Endothelial cell (in vitro differentiated cells): ENCODE results near the gene SORT1. TPM values are rescaled to one million over a fixed set of nuclear protein-coding genes. Genes with fewer than 3 reads are reported as not detected.
A peak's percentile ranks its signal among the peaks of the same experiment; 100 is the strongest.

ENCODE experiments used
- DNase-seq: peaks from one replicate; pipeline ENCODE4 v3.0.0; 2021; ENCODE audit warnings: low spot score
- H3K27ac Mint-ChIP-seq: one replicate; pipeline ENCODE4 v1.8.0; 2021; ENCODE audit warnings: mixed read lengths, inconsistent platforms; ENCODE audit not compliant: unreplicated experiment
- H3K27me3 Mint-ChIP-seq: one replicate; pipeline ENCODE4 v1.8.0; 2021; ENCODE audit warnings: mild to moderate bottlenecking, moderate library complexity, mixed read lengths, inconsistent platforms; ENCODE audit not compliant: unreplicated experiment
- H3K36me3 Mint-ChIP-seq: one replicate; pipeline ENCODE4 v1.8.0; 2021; ENCODE audit warnings: mild to moderate bottlenecking, low read depth, mixed read lengths, inconsistent platforms; ENCODE audit not compliant: unreplicated experiment
- H3K4me1 Mint-ChIP-seq: one replicate; pipeline ENCODE4 v1.8.0; 2021; ENCODE audit warnings: mild to moderate bottlenecking, mixed read lengths, inconsistent platforms; ENCODE audit not compliant: unreplicated experiment
- H3K4me3 Mint-ChIP-seq: one replicate; pipeline ENCODE4 v1.8.0; 2021; ENCODE audit warnings: mild to moderate bottlenecking, mixed read lengths, inconsistent platforms; ENCODE audit not compliant: unreplicated experiment
- H3K9me3 Mint-ChIP-seq: one replicate; pipeline ENCODE4 v1.8.0; 2021; ENCODE audit warnings: mixed read lengths, inconsistent platforms; ENCODE audit not compliant: unreplicated experiment
- total RNA-seq: library from RNA; stranded (reverse); fragmentation: NEBNext Ultra II Directional; extraction: Animal tissue kit (Norgen Biotek cat#: 25700); gene quantifications from one replicate; pipeline ENCODE4 v1.2.1, GENCODE V29; 2021; ENCODE audit not compliant: unreplicated experiment
- TF ChIP-seq, protein P1 (sequence below): fragments of 200-600 bp; sonication (generic); IDR thresholded peaks from one replicate; pipeline ENCODE4 v1.5.0; 2021; ENCODE audit warnings: antibody characterized with exemption; ENCODE audit not compliant: unreplicated experiment

Gene SORT1
- total RNA-seq, 1 donor from 2014 or later: 49.0 TPM

DNA sequence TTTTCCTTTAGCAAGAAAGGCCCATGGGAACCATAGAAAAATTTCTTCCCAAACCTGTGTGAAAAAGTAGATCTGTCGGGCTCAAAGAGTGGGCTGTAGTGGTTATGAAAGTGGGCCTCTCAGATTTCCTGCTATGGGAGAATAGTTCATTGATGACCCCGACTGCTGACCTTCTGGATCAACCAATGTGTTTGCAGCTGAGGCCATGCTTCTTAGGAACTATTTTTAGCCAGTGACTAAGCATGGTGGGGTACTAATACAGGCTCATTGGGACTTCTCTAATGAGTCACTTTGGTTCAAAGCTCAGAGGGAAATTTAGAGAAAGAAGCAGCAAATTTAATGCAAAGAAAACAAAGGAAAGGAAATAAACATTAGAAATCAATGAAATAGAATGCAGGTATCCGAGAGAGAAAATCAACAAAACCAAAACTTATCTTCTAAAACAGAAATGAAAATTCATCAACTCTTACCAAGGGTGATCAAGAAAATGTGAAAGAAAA lies 41.1 kb upstream of the SORT1 start:
- no peak overlapping the region for H3K27ac Mint-ChIP-seq
- DNase-seq: no peak
- H3K9me3 Mint-ChIP-seq: peaks cover 6% of the 10 kb centered on the region
- no peaks in the 10 kb centered on the region for H3K4me1 Mint-ChIP-seq
- TF ChIP-seq, protein P1, sequence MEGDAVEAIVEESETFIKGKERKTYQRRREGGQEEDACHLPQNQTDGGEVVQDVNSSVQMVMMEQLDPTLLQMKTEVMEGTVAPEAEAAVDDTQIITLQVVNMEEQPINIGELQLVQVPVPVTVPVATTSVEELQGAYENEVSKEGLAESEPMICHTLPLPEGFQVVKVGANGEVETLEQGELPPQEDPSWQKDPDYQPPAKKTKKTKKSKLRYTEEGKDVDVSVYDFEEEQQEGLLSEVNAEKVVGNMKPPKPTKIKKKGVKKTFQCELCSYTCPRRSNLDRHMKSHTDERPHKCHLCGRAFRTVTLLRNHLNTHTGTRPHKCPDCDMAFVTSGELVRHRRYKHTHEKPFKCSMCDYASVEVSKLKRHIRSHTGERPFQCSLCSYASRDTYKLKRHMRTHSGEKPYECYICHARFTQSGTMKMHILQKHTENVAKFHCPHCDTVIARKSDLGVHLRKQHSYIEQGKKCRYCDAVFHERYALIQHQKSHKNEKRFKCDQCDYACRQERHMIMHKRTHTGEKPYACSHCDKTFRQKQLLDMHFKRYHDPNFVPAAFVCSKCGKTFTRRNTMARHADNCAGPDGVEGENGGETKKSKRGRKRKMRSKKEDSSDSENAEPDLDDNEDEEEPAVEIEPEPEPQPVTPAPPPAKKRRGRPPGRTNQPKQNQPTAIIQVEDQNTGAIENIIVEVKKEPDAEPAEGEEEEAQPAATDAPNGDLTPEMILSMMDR: no peak
- no peak overlapping the region for H3K4me3 Mint-ChIP-seq
- H3K36me3 Mint-ChIP-seq: no peaks in the 10 kb centered on the region
- no peaks in the 10 kb centered on the region for H3K27me3 Mint-ChIP-seq

DNA sequence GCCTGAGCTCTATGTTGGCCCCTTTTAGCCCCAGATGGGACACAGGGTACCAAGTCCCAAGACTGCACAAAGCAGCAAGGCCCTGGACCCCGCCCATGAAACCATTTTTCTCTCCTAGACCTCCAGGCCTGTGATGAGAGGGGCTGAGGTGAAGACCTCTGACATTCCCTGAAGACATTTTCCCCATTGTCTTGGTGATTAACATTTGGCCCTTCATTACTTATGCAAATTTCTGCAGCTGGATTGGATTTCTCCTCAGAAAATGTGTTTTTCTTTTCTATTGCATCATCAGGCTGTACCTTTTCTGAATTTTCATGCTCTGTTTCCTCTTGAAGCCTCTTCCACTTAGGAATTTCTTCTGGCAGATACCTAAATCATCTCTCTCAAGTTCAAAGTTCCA lies 36.8 kb upstream of the SORT1 start:
- H3K4me1 Mint-ChIP-seq: no peaks in the 10 kb centered on the region
- no peak overlapping the region for H3K4me3 Mint-ChIP-seq
- peaks cover 3% of the 10 kb centered on the region for H3K36me3 Mint-ChIP-seq
- H3K27ac Mint-ChIP-seq: no peak overlapping the region
- H3K9me3 Mint-ChIP-seq: peaks cover 6% of the 10 kb centered on the region
- H3K27me3 Mint-ChIP-seq: no peaks in the 10 kb centered on the region
- no peak for DNase-seq
- TF ChIP-seq, protein P1: no peak

DNA sequence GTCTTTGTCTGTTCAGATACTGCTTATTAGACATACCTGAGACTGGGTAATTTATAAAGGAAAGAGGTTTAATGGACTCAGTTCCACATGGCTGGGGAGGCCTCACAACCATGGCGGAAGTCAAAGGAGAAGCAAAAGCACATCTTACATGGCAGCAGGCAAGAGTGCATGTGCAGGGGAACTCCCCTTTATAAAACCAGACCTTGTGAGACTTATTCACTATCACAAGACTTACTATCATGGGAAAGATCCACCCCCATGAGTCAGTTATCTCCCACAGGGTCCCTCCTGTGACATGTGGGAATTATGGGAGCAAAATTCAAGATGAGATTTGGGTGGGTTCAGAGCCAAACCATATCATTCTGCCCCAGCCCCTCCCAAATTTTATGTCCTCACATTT lies 35.6 kb upstream of the SORT1 start:
- peaks cover 3% of the 10 kb centered on the region for H3K36me3 Mint-ChIP-seq
- no peak overlapping the region for H3K4me3 Mint-ChIP-seq
- TF ChIP-seq, protein P1: no peak
- no peaks in the 10 kb centered on the region for H3K4me1 Mint-ChIP-seq
- H3K9me3 Mint-ChIP-seq: peaks cover 6% of the 10 kb centered on the region
- DNase-seq: no peak
- no peaks in the 10 kb centered on the region for H3K27me3 Mint-ChIP-seq
- no peak overlapping the region for H3K27ac Mint-ChIP-seq

DNA sequence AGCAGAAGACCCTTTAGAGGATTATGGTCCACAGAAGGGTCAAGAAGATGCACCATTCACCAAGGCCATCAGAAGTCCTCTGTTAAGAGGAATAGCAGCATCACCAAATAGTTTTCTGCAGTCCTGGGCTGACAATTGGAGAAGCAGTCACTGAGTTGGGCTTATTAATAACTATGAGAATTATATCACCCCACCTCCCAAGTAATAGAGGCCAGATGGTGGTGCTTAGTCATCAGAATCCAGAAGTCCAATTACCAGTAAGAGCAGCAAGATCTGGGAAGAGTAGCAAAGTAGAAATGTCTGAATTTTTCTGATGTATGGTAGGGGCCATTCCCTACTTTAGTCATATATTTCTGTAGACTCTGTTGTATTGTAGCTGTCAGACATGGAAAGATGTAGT lies 34.6 kb upstream of the SORT1 start:
- TF ChIP-seq, protein P1: no peak
- DNase-seq: no peak
- no peak overlapping the region for H3K4me3 Mint-ChIP-seq
- peaks cover 6% of the 10 kb centered on the region for H3K9me3 Mint-ChIP-seq
- H3K27me3 Mint-ChIP-seq: no peaks in the 10 kb centered on the region
- peaks cover 1% of the 10 kb centered on the region for H3K4me1 Mint-ChIP-seq
- H3K27ac Mint-ChIP-seq: no peak overlapping the region
- H3K36me3 Mint-ChIP-seq: peaks cover 3% of the 10 kb centered on the region

DNA sequence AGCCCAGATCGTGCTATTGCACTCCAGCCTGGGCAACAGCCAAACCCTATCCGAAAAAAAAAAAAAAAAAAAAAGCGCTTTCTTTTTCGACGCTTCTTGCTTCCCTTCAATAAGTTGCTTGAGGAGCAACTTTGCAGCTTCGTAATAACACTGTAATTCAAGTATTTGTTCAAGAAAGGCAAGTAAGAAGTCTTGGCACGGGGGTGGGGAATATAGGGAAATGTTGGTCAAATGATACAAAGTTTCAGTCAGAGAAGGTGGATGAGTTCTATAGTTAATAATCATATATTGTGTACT lies 29.4 kb upstream of the SORT1 start:
- DNase-seq: no peak
- H3K4me1 Mint-ChIP-seq: peaks cover 11% of the 10 kb centered on the region

More for the DNA sequence above, 29.4 kb upstream of the SORT1 start:
- no peaks in the 10 kb centered on the region for H3K36me3 Mint-ChIP-seq
- H3K4me3 Mint-ChIP-seq: peak overlapping the region; percentile 94
- no peaks in the 10 kb centered on the region for H3K27me3 Mint-ChIP-seq
- H3K9me3 Mint-ChIP-seq: no peaks in the 10 kb centered on the region
- TF ChIP-seq, protein P1: no peak
- peak overlapping the region; percentile 76 for H3K27ac Mint-ChIP-seq
